ENCODE data around the gene HERC4. TPM values are rescaled to one million over a fixed set of nuclear protein-coding genes. Genes with fewer than 3 reads are reported as not detected.

Gene HERC4
- total RNA-seq, 4 donors from 2014 or later = 26.0 to 39.8 (median 33.1) TPM

DNA sequence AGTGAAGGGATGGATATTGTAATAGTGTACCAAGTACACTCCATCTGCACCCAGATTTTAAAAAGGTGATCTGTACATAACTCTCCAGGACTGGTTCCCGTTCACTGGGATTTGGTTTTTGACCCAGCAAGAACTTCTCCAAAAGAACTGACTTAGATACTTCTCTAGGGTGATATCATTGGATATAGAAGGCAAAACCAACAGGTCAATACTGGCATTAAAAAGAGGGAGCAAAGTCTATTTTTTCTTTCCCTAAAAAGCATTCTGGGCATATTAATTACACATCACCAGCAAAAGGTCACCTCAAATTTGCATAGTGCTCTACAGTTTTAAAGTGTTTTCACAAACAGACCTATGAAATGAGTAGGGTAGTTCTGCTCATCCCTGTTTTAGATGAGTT is 37.8 kb upstream of the HERC4 start:
- intact Hi-C loops (cut with DNase I; ENCODE audit: low total_unique reads) = no loop called here
- no peak overlapping the region for H3K4me3 ChIP-seq (ENCODE audit: low read depth, poor library complexity, severe bottlenecking)
- no peak for TF ChIP-seq POLR2A (IDR thresholded peaks at IDR 0.05)
- TF ChIP-seq, protein P1, sequence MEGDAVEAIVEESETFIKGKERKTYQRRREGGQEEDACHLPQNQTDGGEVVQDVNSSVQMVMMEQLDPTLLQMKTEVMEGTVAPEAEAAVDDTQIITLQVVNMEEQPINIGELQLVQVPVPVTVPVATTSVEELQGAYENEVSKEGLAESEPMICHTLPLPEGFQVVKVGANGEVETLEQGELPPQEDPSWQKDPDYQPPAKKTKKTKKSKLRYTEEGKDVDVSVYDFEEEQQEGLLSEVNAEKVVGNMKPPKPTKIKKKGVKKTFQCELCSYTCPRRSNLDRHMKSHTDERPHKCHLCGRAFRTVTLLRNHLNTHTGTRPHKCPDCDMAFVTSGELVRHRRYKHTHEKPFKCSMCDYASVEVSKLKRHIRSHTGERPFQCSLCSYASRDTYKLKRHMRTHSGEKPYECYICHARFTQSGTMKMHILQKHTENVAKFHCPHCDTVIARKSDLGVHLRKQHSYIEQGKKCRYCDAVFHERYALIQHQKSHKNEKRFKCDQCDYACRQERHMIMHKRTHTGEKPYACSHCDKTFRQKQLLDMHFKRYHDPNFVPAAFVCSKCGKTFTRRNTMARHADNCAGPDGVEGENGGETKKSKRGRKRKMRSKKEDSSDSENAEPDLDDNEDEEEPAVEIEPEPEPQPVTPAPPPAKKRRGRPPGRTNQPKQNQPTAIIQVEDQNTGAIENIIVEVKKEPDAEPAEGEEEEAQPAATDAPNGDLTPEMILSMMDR (IDR thresholded peaks at IDR 0.05) = no peak
- 96 to 98% methylated on average over 1 of the region's 1 CpG for WGBS, 2 donors
- no peak for DNase-seq (ENCODE audit: low spot score in 2 of 2)

DNA sequence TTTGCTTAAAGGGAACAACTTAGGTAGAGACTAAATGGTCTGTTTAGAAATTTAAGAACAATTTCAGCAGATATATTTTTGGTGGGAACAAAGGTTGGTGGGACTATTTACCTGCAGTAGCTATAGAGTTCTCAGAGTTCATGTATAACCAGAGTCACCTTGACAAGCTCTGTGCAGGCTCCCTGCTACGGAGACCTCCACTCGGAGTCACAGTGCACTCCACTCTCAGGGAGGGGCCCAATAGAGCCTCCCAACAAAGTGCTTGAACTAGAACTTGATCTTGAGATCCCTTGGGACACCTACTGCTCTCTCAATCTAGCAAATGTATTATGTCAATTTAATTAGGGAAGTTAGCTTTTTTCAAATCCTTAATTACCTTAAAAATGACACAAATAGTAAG is 36.5 kb upstream of the HERC4 start:
- DNase-seq (ENCODE audit: low spot score in 2 of 2) = no peak
- TF ChIP-seq POLR2A (IDR thresholded peaks at IDR 0.05) = no peak
- TF ChIP-seq, protein P1 (IDR thresholded peaks at IDR 0.05) = no peak
- WGBS, 2 donors = 82 to 97% methylated on average over 2 of the region's 2 CpGs
- intact Hi-C loops (cut with DNase I; ENCODE audit: low total_unique reads) = no loop called here
- no peak overlapping the region for H3K4me3 ChIP-seq (ENCODE audit: low read depth, poor library complexity, severe bottlenecking)

DNA sequence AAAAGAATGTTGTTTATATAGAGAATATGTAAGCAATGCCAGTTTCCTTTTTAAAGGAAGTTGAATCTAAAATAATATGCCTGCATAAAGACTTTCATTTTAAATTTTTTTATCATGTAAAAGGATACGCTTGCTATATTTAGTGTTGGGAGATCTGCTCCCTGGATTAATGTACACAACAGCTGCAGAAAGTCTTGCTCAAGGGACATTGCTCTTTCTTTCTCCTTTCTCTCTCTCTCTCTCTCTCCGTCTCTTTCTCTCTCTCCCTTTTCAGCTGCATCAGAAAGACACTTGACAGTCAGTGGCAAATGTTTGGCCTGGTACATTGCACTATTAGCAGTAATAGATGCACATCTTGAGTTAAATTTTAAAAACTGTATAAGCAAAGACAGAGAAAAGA is 34.9 kb upstream of the HERC4 start:
- no peak for TF ChIP-seq POLR2A (IDR thresholded peaks at IDR 0.05)
- TF ChIP-seq, protein P1 (IDR thresholded peaks at IDR 0.05) = no peak
- WGBS, 2 donors = 64 to 75% methylated on average over 2 of the region's 2 CpGs
- no peak for DNase-seq (ENCODE audit: low spot score in 2 of 2)
- intact Hi-C loops (cut with DNase I; ENCODE audit: low total_unique reads) = no loop called here
- H3K4me3 ChIP-seq (ENCODE audit: low read depth, poor library complexity, severe bottlenecking) = no peak overlapping the region

DNA sequence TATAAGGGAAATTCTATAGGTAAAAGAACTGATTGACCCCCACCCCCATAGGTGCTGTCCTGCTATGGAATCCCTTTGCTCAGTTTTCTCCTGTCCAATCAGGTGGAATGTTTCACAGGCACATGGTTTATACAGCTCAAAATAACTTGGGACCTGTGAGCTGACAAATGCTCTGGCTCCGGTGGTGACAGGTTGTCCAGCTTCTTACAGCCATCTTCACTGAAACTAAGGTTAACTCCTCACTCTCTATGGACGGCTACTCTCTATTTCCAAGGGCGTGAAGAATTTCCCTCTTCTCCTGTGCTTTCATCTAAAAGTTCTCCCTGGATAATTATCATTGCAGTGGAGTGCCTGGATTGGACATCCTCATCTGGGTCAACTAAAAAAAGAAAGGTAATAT is 34.2 kb upstream of the HERC4 start, which contains the start of gene MYPN:
TSS of gene MYPN (plus strand) at position 158 of the 400 bp plus-strand sequence. CDS start 11,951 bp downstream, outside the sequence.
- DNase-seq (ENCODE audit: low spot score in 2 of 2) = no peak
- WGBS, 2 donors = 84 to 90% methylated on average over 3 of the region's 3 CpGs
- H3K4me3 ChIP-seq (ENCODE audit: low read depth, poor library complexity, severe bottlenecking) = no peak within 1 kb of the TSS
- intact Hi-C loops (cut with DNase I; ENCODE audit: low total_unique reads) = no loop called here
- no peak for TF ChIP-seq POLR2A (IDR thresholded peaks at IDR 0.05)
- TF ChIP-seq, protein P1 (IDR thresholded peaks at IDR 0.05) = no peak

DNA sequence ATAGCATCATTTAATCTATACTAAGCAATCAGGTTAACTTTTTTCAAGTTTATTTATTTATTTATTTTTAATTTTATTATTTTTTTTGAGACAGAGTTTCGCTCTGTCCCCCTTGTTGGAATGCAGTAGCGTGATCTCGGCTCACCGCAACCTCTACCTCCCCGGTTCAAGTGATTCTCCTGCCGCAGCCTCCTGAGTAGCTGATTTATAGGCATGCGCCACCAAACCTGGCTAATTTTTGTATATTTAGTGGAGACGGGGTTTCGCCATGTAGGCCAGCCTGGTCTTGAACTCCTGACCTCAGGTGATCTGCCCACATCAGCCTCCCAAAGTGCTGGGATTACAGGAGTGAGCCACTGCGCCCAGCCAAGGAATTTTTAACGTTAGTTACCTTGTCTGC is 33.6 kb upstream of the HERC4 start:
- TF ChIP-seq, protein P1 (IDR thresholded peaks at IDR 0.05) = no peak
- TF ChIP-seq POLR2A (IDR thresholded peaks at IDR 0.05) = no peak
- H3K4me3 ChIP-seq (ENCODE audit: low read depth, poor library complexity, severe bottlenecking) = no peak overlapping the region
- intact Hi-C loops (cut with DNase I; ENCODE audit: low total_unique reads) = no loop called here
- WGBS, 2 donors = 94 to 96% methylated on average over 11 of the region's 11 CpGs
- DNase-seq (ENCODE audit: low spot score in 2 of 2) = no peak

DNA sequence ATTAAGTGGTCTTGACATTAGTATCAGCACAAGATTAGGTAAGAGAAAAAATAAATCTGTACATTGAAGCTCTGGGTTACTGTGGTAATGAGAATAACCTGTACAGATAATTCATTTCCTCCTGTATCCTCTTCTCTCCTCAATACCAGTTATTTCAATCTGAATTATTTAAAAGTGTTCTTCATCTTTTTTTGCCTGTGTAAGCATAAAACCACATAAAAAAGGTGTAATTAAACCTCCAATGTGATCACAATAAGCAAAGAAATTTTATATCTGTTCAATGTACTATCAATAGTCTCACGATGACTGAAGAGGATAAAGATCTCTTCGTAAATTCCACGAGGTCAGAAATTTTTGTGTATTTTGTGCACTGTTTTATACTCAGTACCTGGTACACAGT is 33.0 kb upstream of the HERC4 start:
- no peak for DNase-seq (ENCODE audit: low spot score in 2 of 2)
- no peak for TF ChIP-seq POLR2A (IDR thresholded peaks at IDR 0.05)
- TF ChIP-seq, protein P1 (IDR thresholded peaks at IDR 0.05) = no peak
- 90 to 93% methylated on average over 3 of the region's 3 CpGs for WGBS, 2 donors
- no peak overlapping the region for H3K4me3 ChIP-seq (ENCODE audit: low read depth, poor library complexity, severe bottlenecking)
- intact Hi-C loops (cut with DNase I; ENCODE audit: low total_unique reads) = no loop called here

Data from lower leg skin (tissue), 4 donors.